Measurements from ENCODE around the gene ANO7. TPM values are rescaled to one million over a fixed set of nuclear protein-coding genes. Genes with fewer than 3 reads are reported as not detected.

The ANO7 gene
- total RNA-seq, 1 donor from 2014 or later: 3.8 TPM

GRCh38 chr2:241202681-241203080, 14.2 kb downstream of the ANO7 start:
- intact Hi-C loops (cut with DNase I): no loop called here
- ATAC-seq (no peak), DNase-seq (ENCODE audit: low spot score) (no peak)

- intact Hi-C loops (cut with DNase I): no loop called here
- ATAC-seq (no peak), DNase-seq (ENCODE audit: low spot score) (no peak)
Observed at GRCh38 chr2:241203218-241204009, 14.9 kb downstream of the ANO7 start.

- ATAC-seq (no peak), DNase-seq (ENCODE audit: low spot score) (no peak)
- intact Hi-C loops (cut with DNase I): no loop called here
Observed at GRCh38 chr2:241204010-241204384, 15.5 kb downstream of the ANO7 start.

- intact Hi-C loops (cut with DNase I): no loop called here
- ATAC-seq (no peak), DNase-seq (ENCODE audit: low spot score) (no peak)
Observed at GRCh38 chr2:241204490-241204889, 16.0 kb downstream of the ANO7 start.

GRCh38 chr2:241205086-241205485, 16.6 kb downstream of the ANO7 start:
- intact Hi-C loops (cut with DNase I): no loop called here
- no peak for DNase-seq (ENCODE audit: low spot score)

GRCh38 chr2:241207151-241207550, 18.7 kb downstream of the ANO7 start:
- no peak for DNase-seq (ENCODE audit: low spot score)
- intact Hi-C loops (cut with DNase I): no loop called here
- no peak for ATAC-seq

More at GRCh38 chr2:241205086-241205485, 16.6 kb downstream of the ANO7 start:
- no peak for ATAC-seq

- DNase-seq (ENCODE audit: low spot score) (no peak), ATAC-seq (no peak)
- intact Hi-C loops (cut with DNase I): no loop called here
Observed at GRCh38 chr2:241207641-241208040, 19.2 kb downstream of the ANO7 start.

- intact Hi-C loops (cut with DNase I): no loop called here
- DNase-seq (ENCODE audit: low spot score): no peak
- ATAC-seq: no peak
Observed at GRCh38 chr2:241208058-241208457, 19.6 kb downstream of the ANO7 start.

GRCh38 chr2:241209271-241209670, 20.8 kb downstream of the ANO7 start:
- intact Hi-C loops (cut with DNase I): no loop called here
- no peak for DNase-seq (ENCODE audit: low spot score)
- ATAC-seq: peak; percentile 14

GRCh38 chr2:241211276-241211675, 22.8 kb downstream of the ANO7 start:
- intact Hi-C loops (cut with DNase I): loop anchor here (10.0 kb wide), 1 partner anchor 346 kb away; the partner anchor contains the start of gene AGXT
- ATAC-seq (no peak), DNase-seq (ENCODE audit: low spot score) (no peak)

- intact Hi-C loops (cut with DNase I): loop anchor here (10.0 kb wide), 1 partner anchor 348 kb away; the partner anchor contains the start of gene AGXT
- no peak for DNase-seq (ENCODE audit: low spot score)
- ATAC-seq: no peak
Observed at GRCh38 chr2:241213041-241213440, 24.6 kb downstream of the ANO7 start.

- DNase-seq (ENCODE audit: low spot score) (no peak), ATAC-seq (no peak)
- intact Hi-C loops (cut with DNase I): loop anchor here (10.0 kb wide), 1 partner anchor 349 kb away; the partner anchor contains the start of gene AGXT
Observed at GRCh38 chr2:241213567-241213966, 25.1 kb downstream of the ANO7 start.

GRCh38 chr2:241214209-241214608, 25.7 kb downstream of the ANO7 start:
- DNase-seq (ENCODE audit: low spot score) (no peak), ATAC-seq (no peak)
- intact Hi-C loops (cut with DNase I): loop anchor here (10.0 kb wide), 1 partner anchor 349 kb away; the partner anchor contains the start of gene AGXT

GRCh38 chr2:241214766-241215165, 26.3 kb downstream of the ANO7 start:
- intact Hi-C loops (cut with DNase I): loop anchor here (10.0 kb wide), 1 partner anchor 350 kb away; the partner anchor contains the start of gene AGXT
- DNase-seq (ENCODE audit: low spot score) (no peak), ATAC-seq (no peak)

GRCh38 chr2:241215421-241215820, 26.9 kb downstream of the ANO7 start:
- no peak for ATAC-seq
- intact Hi-C loops (cut with DNase I): loop anchor here (10.0 kb wide), 1 partner anchor 351 kb away; the partner anchor contains the start of gene AGXT
- no peak for DNase-seq (ENCODE audit: low spot score)

GRCh38 chr2:241216211-241216761, 27.8 kb downstream of the ANO7 start:
- ATAC-seq (peak; percentile 4), DNase-seq (ENCODE audit: low spot score) (no peak)
- intact Hi-C loops (cut with DNase I): loop anchor here (10.0 kb wide), 1 partner anchor 351 kb away; the partner anchor contains the start of gene AGXT

- ATAC-seq (peak; percentile 90), DNase-seq (ENCODE audit: low spot score) (peak; percentile 84)
- intact Hi-C loops (cut with DNase I): loop anchor here (10.0 kb wide), 1 partner anchor 353 kb away; the partner anchor contains the start of gene AGXT
Observed at GRCh38 chr2:241217320-241218031, 29.0 kb downstream of the ANO7 start.

GRCh38 chr2:241218131-241219029, 29.9 kb downstream of the ANO7 start:
- intact Hi-C loops (cut with DNase I): loop anchor here (10.0 kb wide), 1 partner anchor 354 kb away; the partner anchor contains the start of gene AGXT
- DNase-seq (ENCODE audit: low spot score): peak; percentile 83

More at GRCh38 chr2:241218131-241219029, 29.9 kb downstream of the ANO7 start:
- peak; percentile 38 for ATAC-seq

All from sciatic nerve (tissue), 2 donors.